Large intestine (tissue), 3 donors: ENCODE results near the gene DDC. TPM values are rescaled to one million over a fixed set of nuclear protein-coding genes. Genes with fewer than 3 reads are reported as not detected.

Experiments
- DNase-seq, 2 donors: peaks; one replicate each; pipeline versions ENCODE4 v3.0.0 to v3.0.0-alpha.2; 2013
- H3K27ac ChIP-seq: one replicate; pipeline ENCODE4 v1.5.1; 2013; ENCODE audit warnings: low read length
- H3K27me3 ChIP-seq: 2 replicates; pipeline ENCODE4 v1.6.1; 2013; ENCODE audit warnings: low read length; ENCODE audit not compliant: control insufficient read depth, insufficient read depth
- H3K36me3 ChIP-seq: 2 replicates; pipeline ENCODE4 v1.6.1; 2013; ENCODE audit warnings: low read length; ENCODE audit not compliant: control insufficient read depth, insufficient read depth
- H3K4me1 ChIP-seq: one replicate; pipeline ENCODE4 v1.6.1; 2013; ENCODE audit warnings: low read length; ENCODE audit not compliant: control insufficient read depth, insufficient read depth
- H3K4me3 ChIP-seq: one replicate; pipeline ENCODE4 v1.5.1; 2013; ENCODE audit warnings: low read length
- H3K9me3 ChIP-seq: one replicate; pipeline ENCODE4 v1.6.1; 2013; ENCODE audit warnings: mild to moderate bottlenecking, low read depth, low read length, moderate library complexity; ENCODE audit not compliant: control insufficient read depth
- WGBS: methylation state at CpG from one replicate; pipeline ENCODE4 v1.1.5; 2013; ENCODE audit warnings: low lambda C conversion rate; ENCODE audit not compliant: insufficient coverage; 5-methylcytosine and 5-hydroxymethylcytosine counted together
- polyA plus RNA-seq: library from polyadenylated mRNA; unstranded; fragments of 120-200 nt; gene quantifications from one replicate; pipeline ENCODE4 v1.2.1, GENCODE V29; 2013

The DDC gene
- polyA plus RNA-seq, 1 donor: 213 TPM

DNA sequence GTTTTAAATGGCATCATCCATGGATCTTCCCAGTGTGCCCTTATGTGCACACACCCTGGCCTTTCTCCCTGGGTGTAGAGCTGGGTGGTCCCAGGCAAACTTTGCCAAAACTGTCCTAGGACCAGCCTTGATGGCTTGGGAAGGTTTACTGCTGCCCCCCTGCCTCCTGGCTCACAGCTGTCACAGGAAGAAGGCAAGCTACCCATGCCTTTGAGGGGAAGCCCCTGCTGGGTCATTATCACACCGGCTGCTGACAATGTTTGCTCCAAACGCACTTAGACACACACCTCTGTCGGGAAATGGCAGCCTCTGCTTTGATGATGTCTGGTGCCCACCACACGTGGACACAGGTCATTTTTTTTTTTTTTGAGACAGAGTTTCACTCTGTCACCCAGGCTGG, 89.9 kb downstream of the DDC start:
- DNase-seq: peak in 1 of 2 donors; percentile 32
- Histone ChIP-seq H3K27me3 (no peaks in the 10 kb centered on the region), H3K4me3 (no peak overlapping the region), H3K9me3 (no peaks in the 10 kb centered on the region), H3K27ac (no peak overlapping the region), H3K36me3 (peaks cover 39% of the 10 kb centered on the region), H3K4me1 (peaks cover 7% of the 10 kb centered on the region)
- WGBS: no CpG with 5 or more reads among the region's 4 CpGs

DNA sequence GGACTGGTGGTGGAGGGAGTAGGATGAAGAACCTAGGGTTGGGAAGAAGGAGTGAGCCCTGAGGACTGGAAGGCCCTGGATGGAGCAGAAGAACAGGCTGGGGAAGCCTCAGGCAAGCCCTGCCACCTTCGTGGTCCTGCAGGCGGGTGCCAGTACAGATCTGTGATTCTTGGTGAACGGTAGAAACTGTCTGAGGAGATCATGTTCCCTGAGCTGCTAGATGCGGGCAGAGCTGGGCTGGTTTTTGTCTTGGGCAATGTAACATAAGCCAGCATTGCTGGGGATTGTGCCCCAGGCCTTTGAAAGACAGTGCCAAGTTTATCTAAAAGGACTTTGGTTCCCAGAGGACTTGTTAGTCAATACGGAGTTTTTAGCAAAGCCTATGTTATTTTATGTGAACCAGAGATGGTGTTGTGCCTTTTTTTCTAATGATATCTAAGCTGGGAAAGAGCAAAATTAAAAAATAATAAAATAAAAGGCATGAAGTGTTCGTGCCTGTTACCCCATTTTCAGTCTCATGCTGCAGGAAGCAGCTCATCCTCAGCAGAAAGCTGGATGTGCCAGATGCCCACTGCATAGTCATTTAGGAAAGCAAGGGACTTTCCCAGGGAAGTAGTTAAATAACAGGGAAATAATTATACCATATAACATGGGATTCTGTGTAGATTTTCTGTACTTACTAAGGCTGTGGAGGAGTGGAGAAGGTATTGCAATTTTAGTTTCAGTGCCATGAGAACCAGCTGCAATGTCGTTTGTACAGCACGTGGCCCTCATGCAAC, 90.6 kb downstream of the DDC start:
- DNase-seq: no peak
- no peak overlapping the region for H3K4me3 ChIP-seq
- H3K4me1 ChIP-seq: peaks cover 7% of the 10 kb centered on the region
- WGBS: 90% methylated on average over 2 of the region's 8 CpGs
- peaks cover 40% of the 10 kb centered on the region for H3K36me3 ChIP-seq
- H3K27me3 ChIP-seq: no peaks in the 10 kb centered on the region
- no peaks in the 10 kb centered on the region for H3K9me3 ChIP-seq
- H3K27ac ChIP-seq: no peak overlapping the region

DNA sequence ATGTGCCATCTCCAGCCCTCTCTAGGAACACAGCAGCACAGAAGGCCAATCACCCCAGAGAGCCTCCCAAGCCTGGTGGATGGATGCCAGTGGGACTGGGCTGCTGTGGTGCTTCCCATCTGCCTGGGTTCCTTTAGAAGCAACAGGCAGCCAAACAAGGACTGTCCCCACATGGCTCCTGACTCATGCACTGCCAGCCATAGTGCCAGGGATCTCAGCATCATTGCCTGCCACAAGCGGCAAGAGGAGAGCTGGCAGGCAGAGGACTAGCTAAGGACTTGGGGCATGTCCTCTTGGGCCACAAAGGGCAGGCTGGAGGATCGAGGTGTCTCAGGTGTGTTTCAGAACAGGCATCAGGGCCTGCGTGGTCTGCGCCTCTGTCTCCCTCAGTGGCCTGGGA, 91.7 kb downstream of the DDC start:
- H3K9me3 ChIP-seq: no peaks in the 10 kb centered on the region
- H3K27me3 ChIP-seq: no peaks in the 10 kb centered on the region
- no peak overlapping the region for H3K27ac ChIP-seq
- no CpG with 5 or more reads among the region's 4 CpGs for WGBS
- H3K4me3 ChIP-seq: no peak overlapping the region
- peaks cover 7% of the 10 kb centered on the region for H3K4me1 ChIP-seq
- H3K36me3 ChIP-seq: peaks cover 37% of the 10 kb centered on the region
- DNase-seq: no peak

DNA sequence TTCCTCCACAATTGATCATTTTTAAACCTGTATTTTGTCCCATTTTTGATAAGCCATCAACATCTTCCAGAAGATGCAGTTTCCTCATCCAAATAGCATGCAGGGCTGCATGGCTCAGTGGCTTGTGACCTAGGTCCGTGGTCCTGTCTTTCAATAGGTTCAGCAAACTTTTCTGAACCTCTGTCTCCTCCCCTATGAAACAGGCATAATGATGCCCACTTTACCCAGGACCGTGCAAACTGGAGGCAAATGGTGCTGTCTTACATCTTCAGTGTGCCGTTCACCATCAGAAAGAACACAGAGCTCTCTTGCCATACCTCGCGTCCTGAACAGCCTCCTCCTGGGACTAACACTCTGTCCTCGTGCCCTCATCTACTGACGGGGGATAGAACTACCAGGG, 92.8 kb downstream of the DDC start:
- WGBS: no CpG with 5 or more reads among the region's 7 CpGs
- Histone ChIP-seq H3K27me3 (no peaks in the 10 kb centered on the region), H3K27ac (no peak overlapping the region), H3K4me1 (peaks cover 7% of the 10 kb centered on the region), H3K9me3 (no peaks in the 10 kb centered on the region), H3K4me3 (no peak overlapping the region), H3K36me3 (peaks cover 39% of the 10 kb centered on the region)
- no peak for DNase-seq

DNA sequence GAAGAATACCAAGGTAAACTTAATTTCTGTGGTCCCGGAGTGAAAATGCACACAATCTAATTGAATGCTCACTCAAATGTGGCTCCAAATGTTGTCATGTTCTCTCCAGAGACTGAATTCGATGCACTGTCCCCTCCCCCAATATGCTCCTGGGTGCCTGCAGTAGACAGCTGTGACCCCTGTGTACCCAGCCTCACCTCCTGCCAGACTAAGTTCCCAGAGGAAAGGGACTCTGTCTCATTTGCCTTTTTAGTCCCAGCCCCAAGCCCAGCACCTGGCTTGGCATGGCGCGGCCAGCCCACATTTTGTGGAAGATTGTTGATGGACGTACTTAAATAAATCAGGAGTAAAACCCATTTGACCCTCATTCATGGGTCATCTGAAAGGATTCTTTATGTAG, 93.2 kb downstream of the DDC start:
- Histone ChIP-seq H3K4me1 (peaks cover 7% of the 10 kb centered on the region), H3K9me3 (no peaks in the 10 kb centered on the region), H3K4me3 (no peak overlapping the region), H3K36me3 (peaks cover 41% of the 10 kb centered on the region), H3K27ac (no peak overlapping the region), H3K27me3 (no peaks in the 10 kb centered on the region)
- no peak for DNase-seq
- no CpG with 5 or more reads among the region's 5 CpGs for WGBS

DNA sequence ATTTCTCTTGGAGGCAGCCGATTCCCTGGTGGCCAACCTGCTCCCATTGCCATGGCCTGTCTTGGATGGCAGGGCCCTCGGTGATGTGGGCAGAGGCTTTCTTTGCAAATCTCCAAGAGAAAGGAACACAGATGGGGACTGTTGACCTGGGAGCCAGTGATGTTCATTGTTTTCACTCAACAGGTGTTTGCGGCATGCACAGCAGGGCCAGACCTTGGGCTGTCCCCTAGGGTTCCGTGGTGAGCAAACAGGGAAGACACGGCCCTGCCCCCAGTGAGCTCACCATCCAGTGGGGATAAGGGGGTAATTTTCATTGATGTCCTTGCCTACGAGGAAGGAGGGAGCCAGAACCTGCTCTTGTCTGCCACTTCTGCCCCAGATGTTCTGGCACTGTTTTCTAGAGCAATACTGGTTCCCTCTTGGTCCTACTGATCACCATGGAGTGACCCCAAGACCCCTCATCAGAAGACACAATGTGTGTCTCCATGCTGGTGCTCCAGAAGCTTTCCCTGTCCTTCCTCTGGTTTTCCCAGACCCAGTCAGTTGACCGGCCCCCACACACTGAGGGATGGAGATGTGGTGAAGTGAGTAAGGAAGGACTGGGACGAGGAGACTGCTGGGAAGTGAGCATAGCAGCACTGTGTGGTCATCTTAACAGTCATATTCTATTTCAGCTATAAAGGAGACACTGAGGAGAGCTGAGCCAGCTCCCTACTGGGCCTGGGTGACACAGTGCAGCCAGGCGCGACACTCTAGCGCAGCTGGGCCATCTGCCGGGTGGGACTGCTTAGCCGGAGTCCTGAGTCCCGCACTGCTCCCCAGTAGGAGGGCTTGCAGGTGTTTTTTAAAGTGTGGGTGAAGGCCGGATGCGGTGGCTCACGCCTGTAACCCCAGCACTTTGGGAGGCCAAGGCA, 94.7 kb downstream of the DDC start:
- DNase-seq: no peak
- Histone ChIP-seq H3K4me1 (no peaks in the 10 kb centered on the region), H3K27ac (no peak overlapping the region), H3K27me3 (no peaks in the 10 kb centered on the region), H3K4me3 (no peak overlapping the region), H3K9me3 (no peaks in the 10 kb centered on the region), H3K36me3 (peaks cover 46% of the 10 kb centered on the region)
- WGBS: no CpG with 5 or more reads among the region's 17 CpGs

DNA sequence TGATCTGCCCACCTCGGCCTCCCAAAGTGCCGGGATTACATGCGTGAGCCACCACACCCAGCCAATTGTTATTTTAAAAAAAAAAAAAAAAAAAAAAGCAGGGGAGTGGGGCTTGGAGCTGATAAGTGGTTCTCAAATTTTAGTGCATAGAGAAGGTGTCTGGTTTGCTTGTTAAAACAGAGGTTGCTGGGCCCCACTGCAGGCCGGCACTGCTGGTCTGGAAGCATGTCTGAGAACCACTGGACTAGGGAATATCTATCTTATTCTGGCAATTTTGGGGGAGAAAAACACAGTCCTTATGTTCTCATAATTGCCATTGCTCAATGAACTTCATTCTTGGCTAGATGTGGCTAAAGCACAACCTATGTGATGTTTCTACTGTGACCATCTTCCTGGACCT, 96.0 kb downstream of the DDC start:
- no peak for DNase-seq
- no peaks in the 10 kb centered on the region for H3K4me1 ChIP-seq
- peaks cover 54% of the 10 kb centered on the region for H3K36me3 ChIP-seq
- no peak overlapping the region for H3K27ac ChIP-seq
- H3K27me3 ChIP-seq: no peaks in the 10 kb centered on the region
- no peaks in the 10 kb centered on the region for H3K9me3 ChIP-seq
- no CpG with 5 or more reads among the region's 4 CpGs for WGBS
- no peak overlapping the region for H3K4me3 ChIP-seq

DNA sequence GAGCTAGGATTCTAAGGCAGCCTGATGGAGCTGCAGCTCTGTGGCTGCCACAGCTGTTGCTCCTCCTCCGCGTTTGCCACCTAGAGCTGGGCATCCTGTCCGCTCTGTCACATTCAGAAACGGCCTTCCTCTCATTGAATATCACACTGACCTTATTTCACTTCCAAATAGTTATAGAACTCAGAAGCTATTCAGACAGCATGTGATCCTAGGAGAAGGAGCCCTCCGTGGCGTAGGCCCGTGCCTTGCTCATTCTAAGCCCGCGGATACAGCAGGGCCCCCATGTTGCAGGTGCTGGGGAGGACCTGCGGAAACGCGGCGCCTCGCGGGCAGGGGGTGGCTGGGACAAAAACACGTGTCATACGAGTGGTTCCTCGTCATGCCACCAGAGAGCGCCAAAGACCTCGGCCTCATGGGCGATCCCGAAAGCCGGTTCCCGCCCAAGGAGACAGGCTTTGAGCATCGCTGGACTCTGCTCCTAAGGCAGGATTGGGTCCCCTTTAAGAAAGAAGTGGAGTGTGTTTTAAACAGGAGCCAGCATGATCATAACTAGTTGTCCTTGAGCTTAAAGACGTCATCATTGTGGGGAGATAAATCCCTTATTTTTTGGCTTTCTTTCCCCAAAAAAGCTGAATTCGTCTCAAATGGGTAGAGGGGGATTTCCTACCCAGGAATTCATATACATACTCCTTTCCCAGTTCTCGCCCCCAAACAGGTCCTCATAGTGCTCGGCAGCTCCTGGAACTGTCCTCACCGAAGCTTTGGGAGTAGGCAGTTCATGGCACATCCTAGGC, 97.2 kb downstream of the DDC start:
- Histone ChIP-seq H3K36me3 (peaks cover 56% of the 10 kb centered on the region), H3K27ac (no peak overlapping the region), H3K27me3 (no peaks in the 10 kb centered on the region), H3K4me3 (no peak overlapping the region), H3K4me1 (no peaks in the 10 kb centered on the region), H3K9me3 (no peaks in the 10 kb centered on the region)
- WGBS: no CpG with 5 or more reads among the region's 30 CpGs
- peak; percentile 68 to 75 for DNase-seq

DNA sequence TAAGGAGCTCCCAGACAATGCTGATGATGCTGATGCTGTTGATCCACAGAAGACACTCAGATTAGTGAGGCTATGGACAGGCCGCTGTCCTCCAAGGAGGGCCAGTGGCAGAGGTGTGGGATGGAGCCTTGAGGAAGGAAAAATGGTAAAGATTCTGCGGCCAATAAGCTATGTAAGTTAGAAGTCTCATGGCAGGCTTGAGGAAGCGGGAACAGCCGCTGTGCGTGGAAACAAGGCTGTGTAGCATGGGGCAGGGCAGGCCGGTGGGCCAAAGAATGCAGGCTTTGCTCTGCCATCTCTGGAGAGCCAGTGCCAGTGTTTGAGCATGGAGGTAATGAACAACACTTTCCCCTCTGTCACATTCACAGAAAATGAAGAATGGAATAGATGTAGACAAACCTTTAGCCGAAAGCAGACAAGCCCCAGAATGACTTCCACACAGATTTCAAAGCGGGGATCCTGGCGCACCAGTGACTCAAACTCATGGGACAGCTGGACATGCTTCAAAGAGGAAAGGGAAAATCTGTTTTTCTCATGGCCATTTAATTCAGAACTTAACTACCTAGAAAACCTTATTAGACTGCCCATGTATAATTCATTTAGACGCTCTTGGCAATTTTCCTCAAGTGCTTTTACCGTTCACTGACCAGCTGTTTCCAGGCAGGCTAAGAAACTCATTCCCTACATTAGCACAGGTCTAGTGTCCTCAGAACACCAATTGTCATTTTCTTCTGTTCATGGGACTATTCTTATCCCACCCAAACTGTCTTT, 98.2 kb downstream of the DDC start:
- no peaks in the 10 kb centered on the region for H3K9me3 ChIP-seq
- DNase-seq: no peak
- 100% methylated on average over 2 of the region's 11 CpGs for WGBS
- H3K27ac ChIP-seq: no peak overlapping the region
- H3K4me1 ChIP-seq: no peaks in the 10 kb centered on the region
- H3K27me3 ChIP-seq: no peaks in the 10 kb centered on the region
- H3K4me3 ChIP-seq: no peak overlapping the region
- peaks cover 56% of the 10 kb centered on the region for H3K36me3 ChIP-seq
